T-helper 2 cell treated with Interferon-gamma antibody and Interleukin-4, amounts not matched to agents 100 ng/mL and 5 ng/mL, for 36 hours (primary cell): ENCODE data around the gene TRIP13. TPM values are rescaled to one million over a fixed set of nuclear protein-coding genes. Genes with fewer than 3 reads are reported as not detected.
"Not testable (repeated sequence)": the region's sequence is repeated elsewhere in the genome, so short reads cannot be mapped to it uniquely, and the experiment has no call there.

Experiments used
- intact Hi-C: fragments of 100-400 bp; cut with micrococcal nuclease; formaldehyde crosslinking; loops from one replicate; pipeline ENCODE4 v1.15.1; 2023
- total RNA-seq: library from RNA; stranded (reverse); gene quantifications from 2 replicates; pipeline ENCODE4 v1.2.3, GENCODE V29; 2022

TRIP13 gene
- total RNA-seq, 1 donor from 2014 or later, result 36.8 TPM

DNA sequence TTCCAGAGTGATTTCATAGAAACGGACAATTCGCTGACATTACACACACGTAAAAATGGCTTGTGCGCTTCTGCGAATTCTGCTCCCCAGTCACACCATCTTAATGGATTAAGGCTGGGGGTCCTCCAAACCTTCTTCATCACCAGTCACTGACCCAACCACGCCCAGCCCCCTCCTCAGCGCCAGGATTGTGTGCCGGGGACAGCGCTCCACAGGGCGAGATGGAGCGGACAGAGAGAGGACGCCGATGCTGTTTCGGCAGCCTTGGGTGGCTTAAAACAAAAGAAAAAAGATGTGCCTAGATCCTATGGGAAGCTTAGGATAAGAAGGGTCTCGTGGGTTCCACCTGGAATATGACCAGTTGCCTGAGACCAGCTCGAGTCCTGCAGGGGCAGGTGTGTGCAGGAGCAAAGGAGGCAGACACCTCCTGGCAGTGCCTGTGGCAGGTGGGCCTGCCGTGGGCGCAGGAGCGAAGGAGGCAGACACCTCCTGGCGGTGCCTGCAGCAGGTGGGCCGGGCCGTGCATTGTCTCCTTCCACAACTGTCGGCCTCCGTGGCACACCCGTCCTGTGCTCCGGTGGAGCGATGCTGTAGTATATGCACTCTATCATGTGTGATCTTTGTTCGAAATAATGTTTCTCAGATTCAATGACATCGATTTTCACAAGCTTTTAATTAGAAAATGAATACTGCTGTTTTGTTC, 20.9 kb upstream of the TRIP13 start:
- intact Hi-C loops, result no loop called here

DNA sequence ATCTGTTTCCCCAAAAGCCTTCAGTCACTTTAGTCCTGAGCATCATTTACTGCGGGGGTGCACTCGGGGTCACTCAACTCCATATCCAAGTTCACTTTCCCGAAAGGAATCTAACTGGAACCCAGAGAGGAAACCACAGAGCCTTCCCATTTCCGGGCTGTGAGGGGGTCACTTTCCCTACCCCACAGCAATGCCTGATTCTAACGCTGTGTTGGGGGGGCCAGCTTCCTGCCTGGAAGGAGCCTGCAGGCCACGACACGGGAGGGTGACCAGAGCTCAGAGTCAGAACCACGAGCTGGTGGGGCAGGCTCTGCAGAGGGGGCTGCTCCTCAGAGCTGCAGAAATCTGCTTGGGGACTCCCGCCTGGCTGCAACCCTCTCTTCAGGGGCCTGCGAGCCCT, 20.4 kb upstream of the TRIP13 start:
- intact Hi-C loops, result no loop called here

DNA sequence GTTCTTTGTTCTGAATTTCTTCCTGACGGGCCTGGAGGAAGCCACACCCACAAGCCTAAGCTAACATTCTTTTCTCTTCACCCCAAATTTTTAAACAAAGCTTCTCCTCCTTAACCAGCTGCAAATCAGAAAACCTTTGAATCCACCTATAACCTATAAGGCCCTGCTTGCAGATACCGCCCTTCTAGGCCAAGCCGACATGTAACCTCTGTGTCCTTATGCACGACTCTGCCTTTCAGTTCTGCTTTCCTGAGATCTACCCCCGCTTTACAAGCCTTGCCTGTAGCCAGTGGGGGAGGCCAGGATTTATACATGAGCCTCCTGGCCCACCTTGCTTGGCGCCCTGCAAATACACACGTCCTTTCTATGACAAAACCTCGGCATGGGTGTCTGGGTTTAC, 19.4 kb upstream of the TRIP13 start:
- intact Hi-C loops, result no loop called here

DNA sequence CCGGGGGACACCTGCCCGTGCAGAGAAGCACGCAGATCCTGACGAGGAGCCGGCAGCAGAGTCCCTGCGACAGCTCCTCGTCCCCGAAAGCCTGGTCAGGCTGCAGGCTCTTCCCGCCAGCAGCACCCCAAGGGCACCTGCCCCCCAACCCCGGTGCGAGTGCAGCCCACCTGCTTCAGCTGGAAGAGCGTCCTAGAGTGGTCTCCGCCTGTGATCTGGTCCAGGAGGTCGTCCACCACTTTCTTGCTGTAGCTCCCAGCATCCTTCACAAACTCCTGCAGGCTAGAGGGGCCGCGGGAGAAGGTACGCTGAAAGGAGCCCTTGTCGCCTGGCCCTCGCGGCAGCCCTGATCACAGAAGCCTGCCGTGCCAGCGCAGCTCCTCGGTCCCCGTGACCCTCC, 16.8 kb upstream of the TRIP13 start:
- intact Hi-C loops, result no loop called here

DNA sequence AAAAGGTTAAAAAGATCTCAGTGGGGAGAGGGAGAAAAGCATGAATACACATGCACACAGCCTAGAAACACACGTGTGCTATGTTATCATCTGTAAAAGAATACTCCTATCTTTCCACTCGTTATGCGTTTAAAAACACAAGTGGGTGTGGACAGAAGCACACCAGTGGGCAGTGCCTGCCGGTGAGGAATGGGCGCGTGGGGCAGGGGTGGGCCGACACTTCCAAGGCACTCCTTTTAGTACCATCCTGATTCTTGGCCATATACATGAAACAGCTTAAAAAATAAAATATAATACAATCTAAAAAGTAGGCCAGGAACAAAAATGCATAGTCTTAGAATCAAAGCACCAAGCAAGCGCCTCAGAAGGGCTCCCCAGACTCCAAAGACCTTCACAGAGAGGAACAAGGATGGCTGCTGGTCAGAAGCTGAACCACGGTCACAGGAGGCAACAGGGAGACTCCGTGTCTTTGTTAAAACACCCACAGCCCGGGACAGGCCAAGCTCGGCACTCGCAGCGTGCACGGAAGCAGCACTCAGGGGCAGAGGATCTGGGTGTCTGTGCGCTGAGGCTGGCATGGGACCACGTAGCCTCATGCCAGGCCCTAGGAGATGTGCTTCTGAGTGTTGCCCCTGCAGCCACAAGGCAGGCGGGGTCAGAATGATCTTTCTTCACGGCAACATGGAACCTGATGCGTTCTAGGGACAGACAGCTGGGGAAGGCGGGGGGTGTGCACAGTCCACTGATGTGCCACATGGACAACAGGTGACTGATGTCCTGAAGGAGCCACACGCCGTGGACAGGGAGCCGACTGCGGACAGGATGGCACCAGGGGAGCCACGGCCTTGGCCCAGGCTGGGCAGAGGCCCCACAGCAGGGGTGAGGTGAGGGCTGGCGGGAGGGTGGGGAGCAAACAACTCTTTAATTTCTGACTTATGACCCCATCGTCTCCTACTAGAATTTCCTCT, 16.0 kb upstream of the TRIP13 start:
- intact Hi-C loops, result no loop called here

DNA sequence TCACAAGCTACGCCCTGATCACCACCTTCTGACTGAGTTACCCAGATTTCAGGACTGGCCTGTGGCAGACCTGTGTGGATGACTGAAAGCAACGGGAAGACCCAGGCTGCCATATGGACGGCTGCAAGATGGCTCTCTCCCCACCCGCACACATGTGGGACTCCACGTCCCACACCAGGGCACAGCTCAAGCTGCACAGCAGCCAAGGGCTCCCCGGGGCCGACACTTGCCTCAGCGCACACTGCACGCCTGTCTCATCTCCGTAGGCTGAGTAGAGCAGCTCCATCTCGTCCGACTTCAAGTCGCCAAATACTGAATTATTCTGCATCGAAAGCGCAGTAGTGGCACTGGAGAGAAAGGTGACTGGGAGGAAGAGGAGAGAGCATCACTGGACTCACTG, 14.6 kb upstream of the TRIP13 start:
- intact Hi-C loops, result no loop called here

DNA sequence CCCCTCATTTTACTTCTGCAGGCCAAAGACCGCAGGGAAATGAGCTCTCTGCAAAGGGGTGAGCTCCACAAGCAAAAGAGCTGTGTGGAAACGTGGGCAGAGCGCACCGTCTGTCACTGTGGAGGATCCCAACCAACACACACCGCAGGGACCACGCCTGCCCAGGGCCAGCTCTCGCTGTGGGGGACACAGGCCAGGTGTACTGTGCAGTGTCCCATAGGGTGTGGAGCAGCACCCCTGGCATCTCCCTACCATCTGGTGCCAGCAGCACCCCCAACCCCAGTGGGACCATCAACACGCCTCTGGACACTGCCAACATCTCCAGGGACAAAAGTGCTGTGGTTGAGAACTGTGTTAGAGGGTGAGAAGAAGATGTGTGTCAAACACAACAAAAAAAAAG, 14.0 kb upstream of the TRIP13 start:
- intact Hi-C loops, result not testable (repeated sequence)

DNA sequence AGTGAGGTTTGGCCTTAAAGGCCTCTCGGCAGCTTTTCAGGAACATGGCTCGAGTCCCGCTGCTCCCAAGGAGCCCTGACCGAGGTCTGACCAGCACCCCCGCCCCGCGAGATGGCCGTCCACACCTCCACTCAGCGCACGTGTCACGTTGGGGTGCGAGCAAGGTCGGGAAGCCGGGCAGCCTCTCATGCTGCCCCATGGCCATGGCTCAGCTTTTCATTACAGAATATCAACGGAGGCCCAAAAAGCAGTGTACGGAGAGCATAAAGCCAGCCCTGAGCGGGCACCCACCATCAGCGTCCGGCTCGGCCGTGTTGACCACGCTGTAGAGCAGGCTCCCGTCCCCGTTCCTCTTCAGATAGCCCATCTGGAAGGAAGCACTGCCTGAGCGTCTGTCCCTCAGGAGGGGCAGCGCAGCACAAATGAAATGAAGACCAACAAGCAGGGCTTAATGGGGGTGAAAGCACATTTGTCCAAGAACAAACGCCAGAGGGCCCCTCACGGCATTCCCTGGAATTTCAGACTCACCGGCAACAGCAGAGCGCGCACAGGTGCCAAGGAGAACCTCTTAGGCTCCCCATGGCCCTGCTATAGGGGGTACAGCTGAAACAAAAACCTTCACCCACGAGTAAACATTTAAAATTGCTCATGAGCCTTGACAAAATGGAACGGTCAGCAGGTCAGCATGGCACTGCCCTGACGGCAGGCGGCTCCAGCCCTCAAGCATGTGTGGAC, 11.7 kb upstream of the TRIP13 start:
- intact Hi-C loops, result no loop called here

DNA sequence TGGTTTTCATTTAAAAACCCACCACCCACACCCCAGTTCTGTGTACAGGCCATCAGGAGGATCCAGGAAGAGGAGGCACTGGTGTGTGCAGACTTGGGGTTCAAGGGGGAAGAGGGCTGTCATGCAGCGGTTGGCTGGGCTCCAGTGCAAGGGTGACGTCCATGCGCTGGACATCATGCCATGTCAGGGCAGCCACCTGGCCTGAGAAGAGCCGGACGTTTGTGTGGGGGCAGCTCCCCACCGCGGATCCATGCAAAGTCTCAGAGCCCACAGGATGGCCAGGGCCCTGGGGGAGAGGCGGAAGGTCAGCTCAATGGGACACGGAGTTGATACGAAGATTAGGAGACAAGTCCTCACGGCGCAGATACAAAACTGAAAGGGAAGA, 11.1 kb upstream of the TRIP13 start:
- intact Hi-C loops, result no loop called here

DNA sequence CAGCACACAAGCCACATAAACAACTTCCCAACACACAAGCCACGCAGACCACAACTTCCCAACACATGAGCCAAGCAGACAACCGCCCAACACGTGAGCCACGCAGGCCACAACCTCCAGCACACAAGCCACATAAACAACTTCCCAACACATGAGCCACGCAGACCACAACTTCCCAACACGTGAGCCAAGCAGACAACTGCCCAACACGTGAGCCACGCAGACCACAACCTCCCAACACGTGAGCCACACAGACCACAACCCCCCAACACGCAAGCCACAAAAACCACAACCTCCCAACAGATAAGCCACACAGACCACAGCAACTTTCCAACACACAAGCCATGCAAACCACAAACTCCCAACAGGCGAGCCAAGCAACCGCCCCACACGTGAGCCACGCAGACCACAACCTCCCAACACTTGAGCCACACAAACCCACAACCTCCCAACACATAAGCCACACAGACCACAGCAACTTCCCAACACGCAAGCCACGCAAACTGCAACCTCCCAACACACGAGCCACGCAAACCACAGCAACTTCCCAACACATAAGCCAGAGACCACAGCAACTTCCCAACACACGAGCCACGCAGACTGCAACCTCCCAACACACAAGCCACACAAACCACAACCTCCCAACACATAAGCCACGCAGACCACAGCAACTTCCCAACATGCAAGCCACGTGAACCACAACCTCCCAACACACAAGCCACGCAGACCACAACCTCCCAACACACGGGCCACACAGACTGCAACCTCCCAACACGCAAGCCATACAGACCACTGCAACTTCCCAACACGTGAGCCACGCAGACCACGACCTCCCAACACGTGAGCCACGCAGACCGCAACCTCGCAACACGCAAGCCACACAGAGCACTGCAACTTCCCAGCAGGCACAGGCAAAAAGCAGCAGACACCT, 10.2 kb upstream of the TRIP13 start:
- intact Hi-C loops, result no loop called here

DNA sequence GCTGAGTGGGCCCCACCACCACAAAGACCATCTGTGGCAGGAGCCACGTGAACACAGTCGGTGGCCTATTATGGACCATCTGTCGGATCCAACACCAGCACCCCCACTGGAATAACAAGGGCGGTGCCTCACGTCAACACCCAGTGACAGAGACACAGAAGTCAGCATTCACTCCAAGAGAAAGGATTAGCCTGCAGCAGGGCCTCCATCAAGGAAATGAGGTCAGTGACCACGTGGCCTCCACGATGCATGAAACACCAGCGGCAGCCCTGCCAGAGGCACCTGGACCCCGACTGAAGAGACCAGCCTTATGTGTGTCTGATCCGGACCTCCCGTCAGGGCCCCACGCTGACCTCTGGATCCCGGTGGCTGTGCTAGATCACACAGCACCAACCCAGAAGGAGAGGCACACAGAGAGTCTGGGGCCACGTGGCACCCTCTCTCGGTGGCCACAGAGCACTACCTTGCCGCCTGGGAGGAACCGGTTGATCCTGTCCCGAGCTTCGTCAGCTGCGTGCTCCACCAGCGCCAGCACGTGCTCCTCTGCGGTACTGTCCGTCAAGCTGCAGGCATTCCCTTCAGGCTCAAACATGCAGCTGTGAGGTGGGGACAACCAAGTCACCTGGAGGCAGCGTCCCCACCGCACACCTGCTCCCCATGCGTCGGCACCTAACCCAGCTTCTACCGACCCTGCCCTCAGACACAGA, 9.1 kb upstream of the TRIP13 start:
- intact Hi-C loops, result no loop called here

DNA sequence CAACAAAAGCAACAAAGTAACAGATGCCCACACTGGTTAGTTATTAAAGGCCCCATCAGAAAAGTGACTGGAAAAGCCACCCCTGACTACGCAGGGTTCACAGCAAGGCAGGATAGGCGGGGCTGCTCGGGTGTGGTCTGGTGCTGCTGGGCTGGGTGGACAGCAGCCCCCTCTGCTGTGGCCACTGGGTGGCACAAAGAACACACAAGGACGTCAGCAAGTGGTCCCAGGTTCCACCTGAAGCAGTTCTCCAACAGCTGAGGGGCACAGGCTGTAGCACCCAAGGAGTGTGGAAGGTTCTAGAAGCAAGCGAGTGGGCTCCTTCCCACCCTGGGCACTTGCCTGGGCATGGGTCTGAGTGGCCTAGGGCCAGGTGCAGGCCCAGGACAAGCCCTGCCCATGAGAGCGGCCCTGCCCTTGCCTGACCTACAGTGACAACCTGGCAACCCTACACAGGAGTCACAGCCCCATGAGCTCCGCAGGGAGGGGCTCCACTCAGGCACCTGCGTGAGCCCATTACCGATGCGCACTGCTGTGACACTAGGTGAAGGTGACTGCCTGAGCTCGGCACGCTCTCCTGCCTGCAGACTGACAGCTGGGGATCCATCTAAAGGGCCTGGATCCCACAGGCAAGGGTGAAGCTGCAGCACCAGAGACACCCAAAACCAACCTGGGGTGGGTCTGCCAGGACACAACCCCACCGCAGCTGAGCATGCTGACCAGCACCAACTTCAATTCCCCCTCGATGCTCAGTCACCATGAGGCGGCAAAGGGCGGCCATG, 8.1 kb upstream of the TRIP13 start:
- intact Hi-C loops, result no loop called here

DNA sequence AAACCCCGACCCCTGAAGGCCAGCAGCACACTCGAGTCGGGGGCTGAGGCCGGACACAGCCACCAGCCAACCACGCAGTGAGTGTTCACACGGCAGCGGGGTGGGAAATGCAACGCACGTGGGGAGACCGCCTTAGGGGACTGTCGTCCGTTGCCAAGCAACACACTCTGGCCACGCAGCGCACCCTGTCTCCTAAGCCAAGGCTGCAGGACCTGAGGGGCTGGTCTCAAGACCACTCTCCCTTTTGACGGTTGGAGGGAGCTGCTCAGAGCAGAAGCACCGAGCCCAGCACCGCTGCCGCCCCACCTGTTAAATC, 7.6 kb upstream of the TRIP13 start:
- intact Hi-C loops, result no loop called here

DNA sequence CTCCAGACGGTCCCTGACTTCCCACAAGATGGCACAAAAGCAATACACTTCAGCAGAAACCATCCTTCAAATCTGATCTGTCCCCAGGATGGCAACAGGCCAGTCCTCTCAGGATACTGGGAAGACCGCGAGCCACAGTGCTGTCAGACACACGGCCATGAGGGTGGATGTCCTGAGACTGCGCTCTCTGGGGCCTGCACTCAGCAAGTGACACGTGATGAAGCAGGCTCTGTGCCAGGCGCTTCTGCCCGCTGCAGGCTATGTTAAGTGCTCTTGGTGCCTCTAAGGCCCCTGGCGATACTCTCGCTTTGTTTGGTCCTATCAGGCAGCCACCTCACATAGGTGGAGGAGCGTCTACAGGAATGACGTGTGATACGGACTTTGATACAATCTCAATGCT, 7.2 kb upstream of the TRIP13 start:
- intact Hi-C loops, result no loop called here

DNA sequence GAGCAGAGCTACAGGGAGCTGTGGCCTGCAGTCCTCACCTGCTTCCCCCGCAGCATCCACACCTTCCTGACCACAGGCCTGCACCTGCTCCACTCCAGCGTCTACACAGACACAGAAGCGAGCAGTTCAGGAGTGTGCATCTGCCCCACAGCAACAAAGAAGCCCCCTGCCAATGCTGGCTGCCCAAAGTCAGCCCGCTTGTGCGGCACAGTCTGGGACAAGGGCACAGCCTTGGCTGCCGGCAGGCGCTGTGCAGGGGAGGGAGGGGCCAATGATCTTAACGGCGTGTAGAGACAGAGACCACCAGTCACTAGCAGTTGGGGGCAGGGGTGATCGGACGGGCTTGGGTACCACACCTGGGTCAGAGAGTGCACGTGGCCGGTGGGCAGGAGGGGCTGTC, 6.6 kb upstream of the TRIP13 start:
- intact Hi-C loops, result no loop called here

DNA sequence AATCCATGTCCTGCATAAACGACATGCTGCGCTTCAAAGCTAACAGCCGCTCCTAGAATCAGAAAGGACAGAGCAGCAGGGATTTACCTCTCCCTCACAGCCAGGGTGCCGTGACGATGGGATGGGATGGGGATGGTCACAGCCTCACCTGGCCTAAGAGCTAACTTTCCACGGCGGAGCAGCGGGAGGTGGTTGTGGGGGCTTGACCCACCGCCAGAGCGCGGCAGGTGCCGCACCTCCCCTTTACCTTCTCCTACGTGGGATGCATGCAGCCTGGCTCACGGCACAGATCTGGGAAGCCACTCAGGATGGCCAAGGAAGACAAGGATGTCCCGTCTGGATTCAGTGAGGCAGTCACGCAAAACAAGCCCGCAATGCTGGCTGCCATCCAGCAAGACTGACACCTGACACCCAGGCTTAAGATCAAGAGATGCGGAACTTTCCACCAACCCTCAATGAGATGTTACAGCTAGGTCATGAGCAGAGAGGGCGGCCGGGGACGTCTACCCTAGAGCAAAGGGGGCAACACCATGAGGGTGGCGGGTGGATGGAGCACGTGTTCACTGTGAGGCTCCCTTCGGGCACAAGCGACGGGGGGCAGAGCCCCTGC, 5.9 kb upstream of the TRIP13 start:
- intact Hi-C loops, result no loop called here

DNA sequence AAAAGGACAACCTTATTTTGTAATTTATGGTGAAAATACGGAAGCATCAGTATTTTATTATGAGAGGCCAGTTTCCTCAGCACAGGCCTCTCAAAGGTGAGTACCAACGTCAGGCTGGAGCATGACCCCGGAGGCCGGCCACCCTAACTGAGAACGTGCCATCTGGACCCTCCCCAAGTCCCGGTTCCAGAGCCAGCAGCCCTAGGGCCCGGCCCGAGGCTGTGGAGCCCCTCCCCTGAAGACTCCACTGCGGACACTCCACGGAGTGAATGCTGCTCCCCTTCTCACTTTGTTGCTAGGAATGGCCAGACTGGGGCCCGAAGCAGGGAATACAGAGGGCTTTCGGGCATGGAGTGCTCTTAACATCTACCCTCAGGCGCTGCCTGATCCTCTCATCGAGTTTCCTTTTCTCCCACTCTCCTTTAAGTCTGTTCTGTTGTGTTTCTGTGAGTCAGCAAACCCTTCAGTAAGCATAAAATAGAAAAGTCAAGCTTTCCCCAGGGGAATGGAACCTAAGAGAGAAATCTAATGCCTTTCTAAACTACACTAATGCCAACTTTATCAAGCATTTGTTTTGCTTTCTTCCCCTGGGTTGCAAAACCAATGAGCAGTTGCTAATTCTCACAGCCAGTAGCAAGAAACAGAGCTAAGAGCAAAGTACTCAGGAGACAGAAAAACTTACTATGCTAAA, 4.6 kb upstream of the TRIP13 start:
- intact Hi-C loops, result no loop called here

DNA sequence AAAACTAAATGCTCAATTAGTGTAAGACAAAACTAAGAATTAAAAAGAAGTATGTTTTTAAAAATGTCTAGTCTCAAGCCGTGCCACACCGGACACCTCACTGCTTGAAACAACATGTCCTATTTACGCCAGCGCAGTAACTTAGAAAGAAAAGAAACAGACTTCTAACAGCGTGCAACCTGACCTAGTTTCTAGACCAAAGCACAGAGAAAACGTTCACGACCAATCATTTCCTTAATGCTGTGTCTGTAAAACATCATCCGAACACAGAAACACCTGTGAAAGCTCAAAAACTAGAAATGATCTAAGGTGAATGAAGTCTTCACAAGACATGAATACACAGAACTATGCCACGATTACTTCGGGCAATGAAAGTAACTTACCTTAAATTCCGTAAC, 4.0 kb upstream of the TRIP13 start:
- intact Hi-C loops, result no loop called here
